Heart left ventricle (tissue), 16 donors: ENCODE data around the gene CR1. TPM values are rescaled to one million over a fixed set of nuclear protein-coding genes. Genes with fewer than 3 reads are reported as not detected.
"Not testable (repeated sequence)": the region's sequence is repeated elsewhere in the genome, so short reads cannot be mapped to it uniquely, and the experiment has no call there.

Experiments
- ATAC-seq, 4 donors: fragments of 200-7000 bp; cut with Tn5 transposase; one replicate each; pipeline ENCODE4 v1.9.1; 2020 to 2022; ENCODE audit warnings: moderate library complexity in 4 of 4, mild to moderate bottlenecking in 3 of 4, moderate number of reproducible peaks in 1 of 4
- DNase-seq, 5 donors: peaks; one replicate each; pipeline ENCODE4 v3.0.0-alpha.2; 2020
- H3K27ac ChIP-seq, 12 donors: fragments of 200-600 bp; sonication (generic) in 4 of 12; one replicate each; pipeline versions ENCODE4 v1.5.0 to v1.8.0; 2016 to 2022; ENCODE audit warnings: mild to moderate bottlenecking in 2 of 12
- H3K27me3 ChIP-seq, 9 donors: fragments of 200-600 bp; sonication (generic) in 2 of 9; one replicate each; pipeline versions ENCODE4 v1.5.1 to v1.8.0; 2016 to 2022; ENCODE audit warnings: mild to moderate bottlenecking in 3 of 9
- H3K36me3 ChIP-seq, 9 donors: fragments of 200-600 bp; sonication (generic) in 2 of 9; one replicate each; pipeline versions ENCODE4 v1.5.0 to v1.8.0; 2018 to 2022; ENCODE audit warnings: mild to moderate bottlenecking in 2 of 9
- H3K4me1 ChIP-seq, 12 donors: fragments of 200-600 bp; sonication (generic) in 4 of 12; one replicate each; pipeline versions ENCODE4 v1.5.0 to v1.8.0; 2016 to 2022; ENCODE audit warnings: mild to moderate bottlenecking in 3 of 12
- H3K4me3 ChIP-seq, 12 donors: fragments of 200-600 bp; sonication (generic) in 4 of 12; one replicate each; pipeline versions ENCODE4 v1.5.0 to v1.8.0; 2017 to 2022; ENCODE audit warnings: mild to moderate bottlenecking in 9 of 12, moderate library complexity in 4 of 12
- H3K9me3 ChIP-seq, 12 donors: fragments of 200-600 bp; sonication (generic) in 4 of 12; one replicate each; pipeline versions ENCODE4 v1.5.0 to v1.8.0; 2016 to 2022; ENCODE audit warnings: mild to moderate bottlenecking in 1 of 12
- POLR2A ChIP-seq, 2 donors: fragments of 450-650 bp; IDR thresholded peaks; one replicate each; pipeline ENCODE4 v1.6.1; 2017; ENCODE audit warnings: antibody characterized with exemption in 2 of 2, mild to moderate bottlenecking in 2 of 2, moderate library complexity in 2 of 2
- WGBS, 4 donors: extraction: QIAGEN DNeasy Blood & Tissue Kit in 2 of 4; methylation state at CpG; one replicate each; pipeline versions ENCODE4 v1.1.5 to v1.1.7; 2013 to 2018; 5-methylcytosine and 5-hydroxymethylcytosine counted together
- intact Hi-C, 10 donors: fragments of 100-400 bp; cut with DNase I; formaldehyde crosslinking; loops; one replicate each; pipeline versions ENCODE4 v1.11.1 to v1.14.2; 2022
- polyA plus RNA-seq, 2 donors: library from polyadenylated mRNA; stranded (reverse); fragments of 200-250 nt; gene quantifications; one replicate each; pipeline ENCODE4 v1.2.3, GENCODE V29; 2013
- total RNA-seq, 9 donors: library from RNA; depleted of rRNA in 2 of 9; stranded (reverse); fragments of >200 nt in 2 of 9; fragmentation: NEBNext Ultra II Directional in 3 of 9; extraction: Animal tissue kit (Norgen Biotek cat#: 25700) in 3 of 9; gene quantifications; one replicate each; pipeline versions ENCODE4 v1.1.0 to v1.2.4, GENCODE V29; 2016 to 2023
- TF ChIP-seq, protein P1 (sequence below), 12 donors: fragments of 200-600 bp; sonication (generic) in 4 of 12; IDR thresholded peaks; one replicate each; pipeline versions ENCODE4 v1.5.0 to v1.8.0; 2018 to 2022; ENCODE audit warnings: antibody characterized with exemption in 12 of 12, mild to moderate bottlenecking in 5 of 12
- donor health status: ischemic (EF 13 %, LVEDD 7.1; RV severe dilation, severe dysfunction).
- donor health status: healthy with polysubstance abuse.
- donor health status: DM: no; HTN: yes; CAD: no.
- donor health status: DM: no; HTN: no; CAD: no.
- donor health status: ischemic (EF 25% LVEDD 6.9; RV normal size, moderate dysfunction).
- donor health status: ischemic (EF 25% LVEDD 5.7; RV mildly dilated, moderate dysfunction).
- donor health status: healthy.
- donor health status: DM: yes; HTN: yes; CAD: no.
- donor health status: ischemic (EF 35%, LVEDD 5.7; RV mildly dilated, moderate dysfunction).
- donor health status: nonischemic (EF 11% LVEDD 7.7; RV severe dilation, severe dysfunction).
- donor health status: DM: yes; HTN: yes; CAD: no.
- donor health status: PGD.
- donor health status: ischemic (EF 29% LVEDD 5.4; RV normal size, mild dysfunction).
- donor health status: nonischemic (EF 23%, LVEDD 6.1; RV moderate dilation, normal function).

The CR1 gene
- total and polyA plus RNA-seq, 11 donors, result 0.19 to 43.0 (median 1.7) TPM

DNA sequence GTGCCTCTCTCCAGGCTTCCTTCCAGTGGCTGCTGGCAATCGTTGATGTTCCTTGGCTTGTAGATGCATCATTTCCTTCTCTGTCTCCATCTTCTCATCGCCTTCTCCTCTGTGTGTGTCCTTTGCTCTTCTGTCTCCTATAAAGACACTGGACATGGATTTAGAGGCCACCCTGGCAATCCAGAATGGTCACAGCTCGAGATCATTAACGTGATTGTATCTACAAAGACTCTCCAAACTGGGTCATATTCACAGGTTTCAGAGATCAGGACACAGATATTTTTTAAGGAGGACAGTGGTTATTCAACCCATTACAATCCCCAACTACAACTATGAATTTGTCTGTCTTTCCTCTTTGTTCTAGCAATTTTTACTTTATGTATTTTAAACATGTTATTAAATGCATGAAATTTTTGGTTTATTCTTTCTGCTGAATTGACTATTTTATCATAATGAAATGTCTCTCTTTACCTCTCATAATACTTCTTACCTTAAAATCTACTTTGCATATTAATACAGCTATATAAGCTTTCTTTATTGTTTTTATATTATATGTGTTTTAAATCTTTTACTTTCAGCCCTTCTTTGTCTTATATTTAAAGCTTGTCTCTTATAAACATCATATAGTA, 22.8 kb downstream of the CR1 start:
- no peak for DNase-seq

GRCh38 chr1:207519505-207520399, 23.8 kb downstream of the CR1 start:
- intact Hi-C loops, result no loop called here
- H3K4me1 ChIP-seq, result no peaks in the 10 kb centered on the region
- peaks cover 0 to 5% (median 0%) of the 10 kb centered on the region in 12 donors for H3K9me3 ChIP-seq
- no peaks in the 10 kb centered on the region for H3K36me3 ChIP-seq
- WGBS, 4 donors, result 71 to 80% (median 78%) methylated on average over 23 of the region's 23 CpGs
- H3K27me3 ChIP-seq, result peaks cover 0 to 3% (median 0%) of the 10 kb centered on the region in 9 donors
- no peak for ATAC-seq
- DNase-seq, result no peak
- TF ChIP-seq, protein P1, sequence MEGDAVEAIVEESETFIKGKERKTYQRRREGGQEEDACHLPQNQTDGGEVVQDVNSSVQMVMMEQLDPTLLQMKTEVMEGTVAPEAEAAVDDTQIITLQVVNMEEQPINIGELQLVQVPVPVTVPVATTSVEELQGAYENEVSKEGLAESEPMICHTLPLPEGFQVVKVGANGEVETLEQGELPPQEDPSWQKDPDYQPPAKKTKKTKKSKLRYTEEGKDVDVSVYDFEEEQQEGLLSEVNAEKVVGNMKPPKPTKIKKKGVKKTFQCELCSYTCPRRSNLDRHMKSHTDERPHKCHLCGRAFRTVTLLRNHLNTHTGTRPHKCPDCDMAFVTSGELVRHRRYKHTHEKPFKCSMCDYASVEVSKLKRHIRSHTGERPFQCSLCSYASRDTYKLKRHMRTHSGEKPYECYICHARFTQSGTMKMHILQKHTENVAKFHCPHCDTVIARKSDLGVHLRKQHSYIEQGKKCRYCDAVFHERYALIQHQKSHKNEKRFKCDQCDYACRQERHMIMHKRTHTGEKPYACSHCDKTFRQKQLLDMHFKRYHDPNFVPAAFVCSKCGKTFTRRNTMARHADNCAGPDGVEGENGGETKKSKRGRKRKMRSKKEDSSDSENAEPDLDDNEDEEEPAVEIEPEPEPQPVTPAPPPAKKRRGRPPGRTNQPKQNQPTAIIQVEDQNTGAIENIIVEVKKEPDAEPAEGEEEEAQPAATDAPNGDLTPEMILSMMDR (IDR thresholded peaks at IDR 0.05), result no peak
- no peak for TF ChIP-seq POLR2A (IDR thresholded peaks at IDR 0.05)
- H3K4me3 ChIP-seq, result no peak overlapping the region
- H3K27ac ChIP-seq, result no peak overlapping the region

More for the DNA sequence above, 22.8 kb downstream of the CR1 start:
- 59 to 72% (median 61%) methylated on average over 4 of the region's 4 CpGs for WGBS, 4 donors
- H3K27me3 ChIP-seq, result peaks cover 0 to 3% (median 0%) of the 10 kb centered on the region in 9 donors
- TF ChIP-seq POLR2A (IDR thresholded peaks at IDR 0.05), result no peak
- TF ChIP-seq, protein P1 (IDR thresholded peaks at IDR 0.05), result no peak
- no peak overlapping the region for H3K4me3 ChIP-seq
- H3K4me1 ChIP-seq, result no peaks in the 10 kb centered on the region
- H3K36me3 ChIP-seq, result no peaks in the 10 kb centered on the region
- intact Hi-C loops, result no loop called here
- H3K9me3 ChIP-seq, result peaks cover 0 to 5% (median 0%) of the 10 kb centered on the region in 12 donors
- no peak for ATAC-seq
- no peak overlapping the region for H3K27ac ChIP-seq

DNA sequence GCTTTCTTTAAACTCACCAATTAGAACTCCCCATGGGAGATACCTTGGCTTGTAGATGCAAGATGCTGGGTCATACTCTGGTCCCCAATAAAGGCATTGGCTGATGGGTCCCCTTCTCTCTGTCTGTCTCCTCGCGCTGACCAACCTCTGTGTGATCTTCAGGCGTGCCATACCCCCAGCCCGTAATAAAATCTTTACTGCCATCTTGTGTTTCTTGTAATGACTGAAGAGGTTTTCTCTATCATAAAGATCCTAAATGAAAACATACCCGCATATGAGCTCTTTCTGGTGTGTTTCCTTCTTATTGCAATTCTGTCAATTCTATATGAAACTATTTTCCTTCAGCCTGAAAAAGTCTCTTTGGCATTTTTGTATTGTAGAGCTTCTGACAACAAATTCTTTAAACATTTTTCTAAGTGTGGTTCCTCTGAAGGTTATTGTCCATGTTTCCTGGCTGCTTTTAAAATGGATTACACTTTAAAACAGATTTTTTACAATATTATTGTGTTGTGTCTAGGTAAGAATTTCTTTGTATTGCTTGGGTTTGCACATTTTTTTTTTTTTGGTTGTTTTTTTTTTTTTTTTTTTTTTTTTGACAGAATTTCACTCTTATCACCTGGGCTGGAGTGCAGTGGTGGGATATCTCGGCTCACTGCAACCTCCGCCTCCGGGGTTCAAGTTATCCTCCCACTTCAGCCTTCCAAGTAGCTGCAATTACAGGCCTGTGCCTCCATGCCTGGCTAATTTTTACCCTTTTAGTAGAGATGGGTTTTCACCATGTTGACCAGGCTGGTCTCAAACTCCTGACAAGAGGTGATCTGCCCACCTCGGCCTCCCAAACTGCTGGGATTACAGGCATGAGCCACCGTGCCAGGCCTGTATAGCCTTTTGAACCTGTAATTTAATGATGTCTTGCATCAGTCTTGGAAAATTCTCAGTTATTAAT, 24.7 kb downstream of the CR1 start:
- H3K27me3 ChIP-seq, intact Hi-C loops: not testable (repeated sequence)
- 80 to 93% (median 87%) methylated on average over 10 of the region's 10 CpGs for WGBS, 4 donors

GRCh38 chr1:207525239-207525638, 29.3 kb downstream of the CR1 start:
- WGBS, 4 donors, result 71 to 100% (median 75%) methylated on average over 1 to 3 of the region's 3 CpGs; no CpG with 5 or more reads in 1 of the 4 donors
- H3K4me1 ChIP-seq, H3K36me3 ChIP-seq, intact Hi-C loops, H3K4me3 ChIP-seq, H3K9me3 ChIP-seq, H3K27ac ChIP-seq, H3K27me3 ChIP-seq: not testable (repeated sequence)
- peak in 1 of 5 donors; percentile 29 for DNase-seq
- peak in 3 of 4 donors; percentile 39 to 60 (median 41) for ATAC-seq

More for the DNA sequence above, 24.7 kb downstream of the CR1 start:
- not testable (repeated sequence) for DNase-seq, H3K9me3 ChIP-seq, H3K27ac ChIP-seq, H3K36me3 ChIP-seq, H3K4me1 ChIP-seq, ATAC-seq, H3K4me3 ChIP-seq

GRCh38 chr1:207528401-207528800, 32.4 kb downstream of the CR1 start:
- H3K27me3 ChIP-seq, intact Hi-C loops, ATAC-seq, H3K36me3 ChIP-seq, DNase-seq, H3K27ac ChIP-seq, H3K9me3 ChIP-seq, H3K4me3 ChIP-seq, H3K4me1 ChIP-seq: not testable (repeated sequence)
- no CpG with 5 or more reads among the region's 1 CpG for WGBS, 4 donors

DNA sequence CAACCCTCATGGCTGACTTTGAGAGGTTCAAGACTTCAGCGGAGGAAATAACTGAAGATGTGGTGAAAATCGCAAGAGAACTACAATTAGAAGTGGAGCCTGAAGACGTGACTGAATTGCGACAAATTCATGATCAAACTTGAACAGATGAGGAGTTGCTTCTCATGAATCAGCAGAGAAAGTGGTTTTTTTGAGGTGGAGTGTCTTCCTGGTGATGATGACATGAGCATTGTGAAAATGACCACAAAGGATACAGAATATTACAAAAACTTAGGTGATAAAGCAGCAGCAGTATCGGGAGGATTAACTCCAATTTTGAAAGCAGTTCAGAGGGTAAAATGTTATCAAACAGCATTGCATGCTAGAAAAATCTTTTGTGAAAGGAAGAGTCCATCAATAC, 40.3 kb downstream of the CR1 start:
- H3K36me3 ChIP-seq, intact Hi-C loops, H3K4me3 ChIP-seq, DNase-seq, H3K9me3 ChIP-seq, H3K27me3 ChIP-seq, H3K27ac ChIP-seq, ATAC-seq, H3K4me1 ChIP-seq: not testable (repeated sequence)
- no CpG with 5 or more reads among the region's 5 CpGs for WGBS, 4 donors

- ATAC-seq, H3K27me3 ChIP-seq, intact Hi-C loops, H3K4me1 ChIP-seq, H3K27ac ChIP-seq, H3K36me3 ChIP-seq, H3K4me3 ChIP-seq, DNase-seq, H3K9me3 ChIP-seq: not testable (repeated sequence)
- no CpG with 5 or more reads among the region's 5 CpGs for WGBS, 4 donors
These were observed 50.9 kb downstream of the CR1 start for GRCh38 chr1:207546677-207547357.

DNA sequence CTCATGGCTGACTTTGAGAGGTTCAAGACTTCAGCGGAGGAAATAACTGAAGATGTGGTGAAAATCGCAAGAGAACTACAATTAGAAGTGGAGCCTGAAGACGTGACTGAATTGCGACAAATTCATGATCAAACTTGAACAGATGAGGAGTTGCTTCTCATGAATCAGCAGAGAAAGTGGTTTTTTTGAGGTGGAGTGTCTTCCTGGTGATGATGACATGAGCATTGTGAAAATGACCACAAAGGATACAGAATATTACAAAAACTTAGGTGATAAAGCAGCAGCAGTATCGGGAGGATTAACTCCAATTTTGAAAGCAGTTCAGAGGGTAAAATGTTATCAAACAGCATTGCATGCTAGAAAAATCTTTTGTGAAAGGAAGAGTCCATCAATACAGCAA, 58.9 kb downstream of the CR1 start:
- H3K27ac ChIP-seq, DNase-seq, H3K27me3 ChIP-seq, ATAC-seq, H3K4me3 ChIP-seq, H3K36me3 ChIP-seq, H3K4me1 ChIP-seq, H3K9me3 ChIP-seq, intact Hi-C loops: not testable (repeated sequence)
- WGBS, 4 donors, result no CpG with 5 or more reads among the region's 5 CpGs
